ENCODE data around the gene ADAM8.

ADAM8 gene

DNA sequence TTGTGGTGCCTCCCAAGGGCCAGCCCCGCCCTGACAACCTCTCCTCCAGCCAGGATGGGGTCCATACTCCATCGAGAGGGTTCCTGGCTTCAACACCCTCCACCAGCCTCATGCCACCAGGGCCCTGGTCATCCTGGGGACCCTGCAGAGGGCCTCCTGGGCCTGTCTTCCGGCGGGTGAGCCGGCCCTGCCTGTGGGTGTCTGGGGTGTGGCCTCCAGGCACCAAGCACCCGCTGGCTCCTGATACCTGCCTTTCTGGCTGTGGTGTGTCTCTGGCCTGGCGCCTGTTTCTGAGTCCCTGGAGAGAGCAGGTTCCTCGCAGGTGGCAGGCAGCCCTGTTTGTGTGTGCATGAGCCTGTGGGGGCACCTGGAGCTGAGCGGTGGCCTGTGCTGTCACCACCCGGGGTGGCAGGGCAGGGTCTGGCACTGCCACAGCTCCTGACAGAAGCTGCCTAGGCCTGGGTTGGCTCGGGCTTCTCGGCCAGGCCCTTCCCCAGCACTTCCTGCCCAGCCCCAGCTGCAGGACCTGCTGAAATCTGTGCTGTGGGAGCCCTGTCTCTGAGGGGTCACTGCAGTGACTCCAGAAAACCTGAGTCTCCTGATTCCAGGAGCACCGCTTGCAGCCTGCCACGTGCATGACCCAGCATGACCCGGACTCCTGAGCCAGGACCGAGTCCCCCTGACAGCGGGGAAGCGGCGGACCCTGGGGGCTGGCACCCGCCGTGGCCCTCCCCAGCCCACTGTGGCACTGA is 18.4 kb downstream of the ADAM8 start:
- Histone ChIP-seq H3K79me2 (ENCODE audit: control insufficient read depth, insufficient read depth, low read length, unreplicated experiment) (no peaks in the 10 kb centered on the region), H3K4me3 (ENCODE audit: low read depth, low read length) (no peak overlapping the region), H3K36me3 (ENCODE audit: insufficient read depth, low read length) (no peaks in the 10 kb centered on the region), H3K4me1 (ENCODE audit: control insufficient read depth, insufficient read depth, low read length, unreplicated experiment) (peaks cover 28% of the 10 kb centered on the region), H3K27ac (ENCODE audit: low read depth, low read length) (peak overlapping the region; percentile 70; the same call in 1 of the 2 replicates), H2AFZ (ENCODE audit: low read length, unreplicated experiment) (no peak overlapping the region), H3K27me3 (ENCODE audit: insufficient read depth, low read length) (no peaks in the 10 kb centered on the region)

DNA sequence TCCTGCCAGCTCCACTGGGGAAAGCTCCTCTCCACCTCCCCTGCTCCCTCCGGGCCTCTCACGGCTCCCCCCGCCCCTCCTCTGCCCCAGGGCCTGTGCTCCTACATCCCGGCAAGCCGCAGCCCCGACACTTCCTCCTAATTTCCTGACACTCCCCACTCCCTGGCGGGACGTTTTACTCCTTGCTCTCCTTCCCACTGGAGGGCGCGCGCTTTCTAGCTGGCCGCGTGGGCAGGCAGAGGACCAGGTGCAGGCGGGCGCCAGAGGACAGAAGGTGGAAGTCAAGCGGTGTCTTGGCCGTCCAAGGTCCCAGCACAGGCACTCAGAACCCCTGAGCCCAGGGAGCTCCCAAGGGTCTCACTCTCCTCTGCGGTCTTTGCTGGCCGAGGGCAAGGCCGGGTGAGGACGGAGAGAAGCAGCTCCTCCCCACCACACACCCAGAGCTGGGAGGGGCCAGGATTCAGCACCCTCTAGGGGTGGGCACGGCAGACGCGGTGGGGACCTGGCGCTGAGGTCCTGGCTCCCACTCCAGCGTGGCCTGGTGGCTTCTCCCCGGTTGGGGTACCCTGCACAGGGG is 19.1 kb downstream of the ADAM8 start:
- H3K4me3 ChIP-seq (ENCODE audit: low read depth, low read length), result no peak overlapping the region
- no peak overlapping the region for H2AFZ ChIP-seq (ENCODE audit: low read length, unreplicated experiment)
- H3K27ac ChIP-seq (ENCODE audit: low read depth, low read length), result no peak overlapping the region
- H3K79me2 ChIP-seq (ENCODE audit: control insufficient read depth, insufficient read depth, low read length, unreplicated experiment), result no peaks in the 10 kb centered on the region
- H3K4me1 ChIP-seq (ENCODE audit: control insufficient read depth, insufficient read depth, low read length, unreplicated experiment), result peaks cover 28% of the 10 kb centered on the region
- H3K36me3 ChIP-seq (ENCODE audit: insufficient read depth, low read length), result no peaks in the 10 kb centered on the region
- H3K27me3 ChIP-seq (ENCODE audit: insufficient read depth, low read length), result no peaks in the 10 kb centered on the region

DNA sequence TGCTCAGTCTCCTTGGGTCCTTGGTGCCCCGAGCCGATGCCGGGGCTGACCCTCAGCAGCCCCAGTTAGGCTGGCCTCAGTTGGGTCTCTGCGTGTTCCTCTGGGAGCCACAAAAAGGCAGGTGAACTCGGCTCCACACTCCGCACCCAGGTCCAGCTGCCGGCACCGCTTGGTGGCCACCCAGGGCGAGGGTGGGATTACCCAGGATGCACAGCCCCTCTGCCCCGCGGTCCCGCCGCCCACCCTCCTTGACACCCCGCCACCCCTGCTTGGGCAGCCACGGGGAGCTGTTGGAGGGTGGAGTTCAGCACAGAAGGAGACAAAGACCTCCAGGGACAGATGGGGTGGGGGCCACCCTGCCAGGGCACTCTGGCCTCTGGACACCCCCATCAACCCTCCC is 21.3 kb downstream of the ADAM8 start:
- Histone ChIP-seq H3K27me3 (ENCODE audit: insufficient read depth, low read length) (no peaks in the 10 kb centered on the region), H3K4me3 (ENCODE audit: low read depth, low read length) (no peak overlapping the region), H3K79me2 (ENCODE audit: control insufficient read depth, insufficient read depth, low read length, unreplicated experiment) (no peaks in the 10 kb centered on the region), H2AFZ (ENCODE audit: low read length, unreplicated experiment) (no peak overlapping the region), H3K4me1 (ENCODE audit: control insufficient read depth, insufficient read depth, low read length, unreplicated experiment) (peaks cover 20% of the 10 kb centered on the region), H3K27ac (ENCODE audit: low read depth, low read length) (no peak overlapping the region), H3K36me3 (ENCODE audit: insufficient read depth, low read length) (no peaks in the 10 kb centered on the region)

DNA sequence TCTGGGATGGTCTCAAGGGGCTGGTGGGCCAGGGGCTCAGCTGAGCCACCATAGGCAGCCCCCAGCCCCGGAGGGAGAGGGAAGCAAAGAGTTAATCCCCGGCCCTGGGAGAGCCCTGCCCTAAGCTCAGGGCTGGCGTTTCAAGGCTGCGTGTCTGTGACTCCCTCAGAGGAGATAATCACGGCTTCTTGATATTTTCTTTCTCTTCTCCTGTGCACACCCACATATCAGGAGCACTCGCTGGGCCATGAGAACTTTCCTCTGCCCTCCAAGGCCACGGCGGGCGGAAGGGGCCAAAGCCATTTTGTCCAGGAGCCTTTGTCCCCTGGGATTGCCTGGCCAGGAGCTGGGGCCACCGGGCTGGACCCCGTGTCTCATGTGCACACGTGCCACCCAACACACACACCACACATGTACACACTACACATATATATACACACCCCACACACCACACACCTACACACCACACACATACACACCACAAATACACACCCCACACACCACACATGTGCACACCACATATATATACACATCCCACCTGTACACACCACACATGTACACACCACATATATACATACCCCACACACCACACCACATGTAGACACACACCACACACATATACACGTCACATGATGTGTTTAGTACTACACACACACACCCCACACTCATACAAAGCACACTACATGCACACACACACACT is 22.1 kb downstream of the ADAM8 start:
- no peaks in the 10 kb centered on the region for H3K79me2 ChIP-seq (ENCODE audit: control insufficient read depth, insufficient read depth, low read length, unreplicated experiment)
- no peaks in the 10 kb centered on the region for H3K36me3 ChIP-seq (ENCODE audit: insufficient read depth, low read length)
- no peak overlapping the region for H2AFZ ChIP-seq (ENCODE audit: low read length, unreplicated experiment)
- H3K4me3 ChIP-seq (ENCODE audit: low read depth, low read length), result no peak overlapping the region
- peaks cover 13% of the 10 kb centered on the region for H3K4me1 ChIP-seq (ENCODE audit: control insufficient read depth, insufficient read depth, low read length, unreplicated experiment)
- H3K27me3 ChIP-seq (ENCODE audit: insufficient read depth, low read length), result no peaks in the 10 kb centered on the region; the same call in 1 of the 2 replicates
- H3K27ac ChIP-seq (ENCODE audit: low read depth, low read length), result no peak overlapping the region

DNA sequence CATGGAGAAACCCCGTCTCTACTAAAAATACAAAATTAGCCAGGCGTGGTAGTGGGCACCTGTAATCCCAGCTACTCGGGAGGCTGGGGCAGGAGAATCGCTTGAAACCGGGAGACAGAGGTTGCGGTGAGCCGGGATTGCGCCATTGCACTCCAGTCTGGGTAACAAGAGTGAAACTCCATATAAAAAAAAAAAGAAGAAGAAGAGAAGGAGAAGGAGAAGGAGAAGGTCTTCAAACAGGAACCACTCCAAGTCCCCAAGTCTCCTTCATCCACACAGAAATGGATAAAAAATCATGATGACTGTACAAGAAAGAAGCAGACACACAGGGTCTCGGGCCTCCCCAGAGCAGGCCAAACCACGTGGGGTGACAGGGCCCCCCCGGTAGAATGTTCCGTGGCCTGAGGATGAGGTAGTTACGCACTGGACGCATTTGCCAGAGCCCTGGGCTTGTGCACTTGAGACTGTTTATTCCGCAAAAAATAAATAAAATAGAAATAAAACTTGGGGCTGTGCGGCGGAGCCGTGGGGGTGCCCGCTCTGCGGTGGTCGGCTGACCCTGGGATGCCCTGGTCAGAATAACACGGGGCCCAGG is 23.2 kb downstream of the ADAM8 start:
- Histone ChIP-seq H3K36me3 (ENCODE audit: insufficient read depth, low read length) (no peaks in the 10 kb centered on the region), H3K27me3 (ENCODE audit: insufficient read depth, low read length) (no peaks in the 10 kb centered on the region; the same call in 1 of the 2 replicates), H3K79me2 (ENCODE audit: control insufficient read depth, insufficient read depth, low read length, unreplicated experiment) (no peaks in the 10 kb centered on the region), H3K27ac (ENCODE audit: low read depth, low read length) (no peak overlapping the region), H2AFZ (ENCODE audit: low read length, unreplicated experiment) (no peak overlapping the region), H3K4me1 (ENCODE audit: control insufficient read depth, insufficient read depth, low read length, unreplicated experiment) (peaks cover 4% of the 10 kb centered on the region), H3K4me3 (ENCODE audit: low read depth, low read length) (no peak overlapping the region)

DNA sequence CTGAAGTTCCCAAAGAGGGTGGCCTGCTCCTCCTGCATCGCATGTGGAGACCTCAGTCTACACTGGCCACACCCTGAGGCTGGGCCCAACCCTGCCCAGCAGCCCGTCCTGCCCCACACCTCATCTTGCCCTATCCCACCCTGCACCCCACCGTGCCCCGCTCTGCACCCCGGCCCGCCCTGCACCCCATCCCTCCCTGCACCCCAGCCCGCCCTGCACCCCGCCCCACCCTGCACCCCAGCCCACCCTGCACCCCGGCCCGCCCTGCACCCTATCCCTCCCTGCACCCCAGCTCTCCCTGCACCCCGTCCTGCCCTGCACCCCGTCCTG is 24.5 kb downstream of the ADAM8 start:
- Histone ChIP-seq H3K4me1 (ENCODE audit: control insufficient read depth, insufficient read depth, low read length, unreplicated experiment) (no peaks in the 10 kb centered on the region), H3K27ac (ENCODE audit: low read depth, low read length) (no peak overlapping the region), H3K27me3 (ENCODE audit: insufficient read depth, low read length) (peaks cover 4% of the 10 kb centered on the region; the same call in 1 of the 2 replicates), H3K36me3 (ENCODE audit: insufficient read depth, low read length) (no peaks in the 10 kb centered on the region), H2AFZ (ENCODE audit: low read length, unreplicated experiment) (no peak overlapping the region), H3K79me2 (ENCODE audit: control insufficient read depth, insufficient read depth, low read length, unreplicated experiment) (no peaks in the 10 kb centered on the region), H3K4me3 (ENCODE audit: low read depth, low read length) (no peak overlapping the region)

DNA sequence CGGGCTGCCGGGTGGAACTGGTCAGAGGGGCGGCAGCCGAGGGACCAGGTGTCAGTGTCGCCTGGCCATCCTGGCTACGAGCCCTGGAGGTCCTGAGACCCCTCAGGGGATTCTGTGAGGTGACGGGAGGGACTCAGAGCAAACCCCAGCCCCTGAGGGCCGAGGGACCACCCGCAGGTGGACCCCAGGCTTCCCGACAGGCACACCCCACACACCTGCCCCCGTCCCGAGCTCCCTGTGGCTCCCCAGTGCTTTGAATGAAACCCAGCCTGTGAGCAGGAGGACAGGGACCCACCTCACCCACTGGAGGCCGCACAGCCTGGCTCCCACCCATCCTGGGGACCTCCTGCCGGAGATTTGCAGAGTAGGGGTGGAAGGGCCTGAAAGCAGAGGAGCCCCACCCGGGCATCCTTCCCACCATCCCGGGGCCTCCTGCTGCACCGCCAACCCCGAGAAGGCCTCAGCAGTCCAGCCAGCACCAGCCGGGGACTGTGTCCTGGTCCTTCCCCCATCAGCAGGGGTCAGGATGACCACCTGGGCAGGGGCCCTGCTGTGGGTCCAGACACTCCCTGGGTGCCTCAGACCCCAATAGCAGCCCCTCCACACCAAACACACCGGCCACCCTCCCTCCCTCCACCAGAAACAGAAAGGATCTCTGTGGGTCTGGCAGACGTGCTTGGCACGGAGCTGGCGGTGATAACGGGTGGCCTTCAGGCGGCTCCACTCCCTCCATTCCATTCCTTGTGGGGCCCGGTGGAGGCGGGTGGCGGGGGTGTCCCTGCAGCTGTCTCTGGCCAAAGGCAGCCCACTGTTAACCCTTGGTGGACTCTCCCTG is 25.1 kb downstream of the ADAM8 start:
- Histone ChIP-seq H3K27me3 (ENCODE audit: insufficient read depth, low read length) (peaks cover 4% of the 10 kb centered on the region; the same call in 1 of the 2 replicates), H3K79me2 (ENCODE audit: control insufficient read depth, insufficient read depth, low read length, unreplicated experiment) (no peaks in the 10 kb centered on the region), H3K4me3 (ENCODE audit: low read depth, low read length) (no peak overlapping the region), H3K27ac (ENCODE audit: low read depth, low read length) (no peak overlapping the region), H2AFZ (ENCODE audit: low read length, unreplicated experiment) (no peak overlapping the region), H3K4me1 (ENCODE audit: control insufficient read depth, insufficient read depth, low read length, unreplicated experiment) (no peaks in the 10 kb centered on the region), H3K36me3 (ENCODE audit: insufficient read depth, low read length) (no peaks in the 10 kb centered on the region)

DNA sequence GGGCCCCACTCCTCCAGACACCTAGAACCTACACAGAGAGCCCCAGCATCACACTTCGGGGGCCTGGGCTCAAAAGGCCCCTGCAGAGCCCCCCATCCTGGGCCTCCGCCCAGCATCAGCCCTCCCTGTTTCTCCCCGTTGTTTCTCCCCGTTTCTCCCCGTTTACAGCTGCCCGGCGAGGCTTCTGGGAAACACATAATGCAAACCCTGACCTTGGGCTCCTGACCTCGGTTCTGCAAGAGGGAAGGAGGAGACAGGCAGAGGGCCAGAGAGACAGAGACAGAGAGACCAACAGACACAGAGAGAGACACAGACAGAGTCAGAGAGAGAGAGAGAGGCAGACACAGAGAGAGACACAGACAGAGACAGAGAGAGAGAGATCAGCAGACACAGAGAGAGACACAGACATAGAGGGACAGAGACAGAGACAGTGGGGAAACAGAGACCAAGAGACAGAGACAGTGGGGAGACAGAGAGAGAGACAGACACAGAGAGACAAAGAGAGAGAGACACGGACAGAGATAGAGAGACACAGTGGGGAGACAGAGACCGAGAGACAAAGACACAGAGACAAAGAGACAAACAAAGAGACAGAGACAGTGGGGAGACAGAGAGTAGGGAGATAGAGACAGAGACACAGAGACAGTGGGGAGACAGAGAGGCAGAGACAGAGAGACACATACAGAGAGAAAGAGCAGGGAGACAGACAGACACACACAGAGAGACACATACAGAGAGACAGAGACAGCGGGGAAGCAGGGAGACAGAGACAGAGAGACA is 26.5 kb downstream of the ADAM8 start:
- H3K27me3 ChIP-seq (ENCODE audit: insufficient read depth, low read length), result peaks cover 4% of the 10 kb centered on the region; the same call in 1 of the 2 replicates
- no peaks in the 10 kb centered on the region for H3K79me2 ChIP-seq (ENCODE audit: control insufficient read depth, insufficient read depth, low read length, unreplicated experiment)
- no peak overlapping the region for H2AFZ ChIP-seq (ENCODE audit: low read length, unreplicated experiment)
- H3K27ac ChIP-seq (ENCODE audit: low read depth, low read length), result no peak overlapping the region
- H3K4me1 ChIP-seq (ENCODE audit: control insufficient read depth, insufficient read depth, low read length, unreplicated experiment), result no peaks in the 10 kb centered on the region
- no peaks in the 10 kb centered on the region for H3K36me3 ChIP-seq (ENCODE audit: insufficient read depth, low read length)
- no peak overlapping the region for H3K4me3 ChIP-seq (ENCODE audit: low read depth, low read length)

DNA sequence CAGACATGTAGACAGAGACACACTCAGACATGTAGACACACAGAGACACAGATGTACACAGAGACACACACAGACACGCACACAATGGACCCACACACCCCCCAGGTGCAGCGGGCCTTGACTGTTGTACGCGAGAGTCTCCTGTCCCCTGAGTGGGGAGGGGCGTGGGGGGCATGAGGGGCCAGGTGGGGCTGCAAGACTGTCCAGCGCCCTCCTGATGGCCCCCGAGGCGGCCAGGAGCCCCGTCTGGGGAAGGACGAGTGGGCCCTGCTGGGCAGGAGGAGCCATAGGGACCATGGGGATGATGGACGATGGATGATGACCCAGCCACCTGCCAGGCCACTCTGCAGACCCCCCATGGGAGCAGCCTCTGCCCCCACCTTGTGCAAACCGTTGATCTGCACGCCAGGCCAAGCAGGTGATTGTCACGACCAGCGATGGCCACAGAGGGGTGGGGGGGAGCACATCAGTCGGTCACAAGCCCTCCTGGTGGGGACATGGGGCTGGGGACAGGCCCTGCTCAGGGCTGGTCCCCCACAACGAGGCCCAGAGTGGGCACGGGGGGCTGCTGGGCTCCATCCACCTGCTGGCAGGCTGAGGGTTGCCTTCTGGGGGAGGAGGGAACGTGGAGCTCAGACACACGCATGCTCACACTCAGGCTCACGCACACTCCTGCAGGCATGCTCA is 27.4 kb downstream of the ADAM8 start:
- H3K36me3 ChIP-seq (ENCODE audit: insufficient read depth, low read length), result no peaks in the 10 kb centered on the region
- H3K4me3 ChIP-seq (ENCODE audit: low read depth, low read length), result no peak overlapping the region
- H3K27me3 ChIP-seq (ENCODE audit: insufficient read depth, low read length), result peaks cover 4% of the 10 kb centered on the region; the same call in 1 of the 2 replicates
- no peaks in the 10 kb centered on the region for H3K79me2 ChIP-seq (ENCODE audit: control insufficient read depth, insufficient read depth, low read length, unreplicated experiment)
- H3K4me1 ChIP-seq (ENCODE audit: control insufficient read depth, insufficient read depth, low read length, unreplicated experiment), result no peaks in the 10 kb centered on the region
- no peak overlapping the region for H3K27ac ChIP-seq (ENCODE audit: low read depth, low read length)
- no peak overlapping the region for H2AFZ ChIP-seq (ENCODE audit: low read length, unreplicated experiment)
